ELF-1 (cell line): ENCODE data around the gene SEC23B.

Experiments
- DNase-seq: peaks from one replicate; pipeline ENCODE4 v3.0.0-alpha.2; 2016; ENCODE audit warnings: low read depth, low spot score

Gene SEC23B

DNA sequence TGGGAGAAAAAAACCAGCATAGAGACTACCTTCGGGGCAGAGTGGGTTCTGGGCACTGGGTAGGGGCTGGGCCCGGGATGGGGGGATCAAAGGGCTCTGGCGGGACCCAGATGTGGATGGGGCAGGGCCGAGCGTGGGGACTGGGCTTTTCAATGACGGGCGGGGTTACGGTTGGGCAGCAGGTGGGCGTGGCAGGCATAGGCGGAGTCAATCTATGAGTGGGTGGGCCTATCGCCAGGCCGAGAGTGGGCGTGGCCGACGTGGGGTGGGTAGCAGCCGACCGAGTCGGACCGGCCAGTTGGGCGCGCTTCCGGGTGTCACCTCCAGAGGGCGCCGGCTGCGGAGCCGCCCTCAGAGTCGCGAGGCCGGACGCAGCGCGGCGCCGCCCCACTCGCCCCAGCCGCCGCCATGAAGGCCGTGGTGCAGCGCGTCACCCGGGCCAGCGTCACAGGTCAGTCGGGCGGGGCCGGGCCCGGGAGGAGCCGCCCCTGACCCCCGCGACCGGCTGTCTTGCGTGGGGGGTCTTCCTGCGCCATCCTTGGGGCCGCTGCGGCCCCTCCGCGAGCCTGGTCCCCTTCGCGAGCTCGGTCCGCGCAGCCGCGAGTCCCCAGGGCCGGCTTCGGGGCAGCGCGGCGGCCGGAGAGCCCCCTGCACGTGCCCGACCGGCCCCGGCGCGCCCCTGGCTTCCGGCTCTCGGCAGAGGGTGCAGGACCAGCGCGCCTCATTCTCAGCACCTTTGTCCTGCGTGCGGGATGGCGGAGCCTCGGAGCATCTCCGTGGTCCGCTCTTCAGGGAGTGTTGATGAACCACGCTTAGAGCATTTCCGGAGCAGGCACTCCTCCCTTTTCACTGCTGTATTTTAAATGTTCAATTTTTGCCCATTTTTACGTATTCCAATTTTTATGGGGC lies 80.2 kb downstream of the SEC23B start, which contains the start of gene DTD1:
Gene DTD1 (plus strand): TSS at position 390 of the 909 bp plus-strand sequence. CDS start 19 bp downstream, at position 409.
- DNase-seq: peak; percentile 94

DNA sequence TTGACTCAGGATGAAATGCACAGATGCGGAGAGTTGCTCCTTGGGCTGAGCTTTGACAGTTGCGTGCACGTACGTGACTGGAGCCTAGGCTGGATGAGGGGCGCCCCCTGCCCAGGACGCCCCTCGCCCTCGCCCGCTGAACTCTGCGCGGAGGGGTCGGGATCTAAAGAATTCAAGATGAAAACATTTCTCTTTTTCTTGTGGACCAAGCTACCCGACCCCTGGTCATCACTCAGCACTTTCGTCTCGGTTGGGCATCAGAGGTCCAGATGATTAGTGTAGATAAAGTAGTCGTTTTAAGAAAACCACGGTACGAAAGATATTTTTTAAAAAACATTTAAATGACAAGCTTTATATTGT lies 80.8 kb downstream of the SEC23B start:
- no peak for DNase-seq

DNA sequence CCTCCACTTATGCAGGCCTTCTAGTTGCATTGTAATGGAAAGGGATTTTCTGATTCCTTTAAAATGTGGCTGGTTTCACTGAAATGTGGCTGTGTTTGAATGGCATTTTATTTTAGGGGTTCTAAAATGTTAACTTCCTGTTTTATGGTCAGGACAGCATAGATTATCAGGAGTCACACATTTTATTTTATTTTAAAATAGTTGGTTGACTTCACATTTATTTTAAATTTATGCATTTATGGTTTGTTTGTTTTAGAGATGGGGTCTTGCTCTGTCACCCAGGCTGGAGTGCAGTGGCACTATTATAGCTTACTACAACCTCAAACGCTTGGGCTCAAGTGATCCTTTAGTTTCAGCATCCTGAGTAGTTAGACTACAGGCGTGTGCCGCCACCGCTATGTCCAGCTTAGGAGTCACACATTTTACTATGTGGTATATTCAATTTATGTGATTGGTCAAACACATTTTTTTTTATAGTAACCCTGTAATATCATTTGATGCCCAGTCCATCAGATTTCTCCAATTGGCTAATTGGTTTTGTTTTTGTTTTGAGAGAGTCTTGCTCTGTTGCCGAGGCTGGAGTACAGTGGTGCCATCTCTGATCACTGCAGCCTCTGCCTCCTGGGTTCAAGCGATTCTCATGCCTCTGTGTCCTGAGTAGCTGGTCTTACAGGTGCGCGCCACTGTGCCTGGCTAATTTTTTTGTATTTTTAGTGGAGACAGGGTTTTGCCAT lies 82.4 kb downstream of the SEC23B start:
- no peak for DNase-seq

GRCh38 chr20:18596270-18596669 lies 88.5 kb downstream of the SEC23B start:
- no peak for DNase-seq

GRCh38 chr20:18609741-18610140 lies 102.0 kb downstream of the SEC23B start:
- DNase-seq: no peak
